Retinal pigment epithelial cell (primary cell): ENCODE data around the gene MYOCD.

Experiments used
- DNase-seq: peaks from one replicate; pipeline ENCODE4 v3.0.0-alpha.2; 2010; ENCODE audit warnings: low read depth
- H3K4me3 ChIP-seq: 2 replicates; pipeline ENCODE4 v1.5.1; 2011; ENCODE audit warnings: mild to moderate bottlenecking, low read length, control low read depth, moderate library complexity
- CTCF ChIP-seq: conservative IDR thresholded peaks from 2 replicates; pipeline ENCODE4 v1.5.1; 2011; ENCODE audit warnings: low read depth, low read length, control low read depth, inconsistent platforms

The MYOCD gene

GRCh38 chr17:12732366-12732765, 66.7 kb downstream of the MYOCD start:
- DNase-seq = no peak
- H3K4me3 ChIP-seq = no peak overlapping the region
- TF ChIP-seq CTCF = no peak

DNA sequence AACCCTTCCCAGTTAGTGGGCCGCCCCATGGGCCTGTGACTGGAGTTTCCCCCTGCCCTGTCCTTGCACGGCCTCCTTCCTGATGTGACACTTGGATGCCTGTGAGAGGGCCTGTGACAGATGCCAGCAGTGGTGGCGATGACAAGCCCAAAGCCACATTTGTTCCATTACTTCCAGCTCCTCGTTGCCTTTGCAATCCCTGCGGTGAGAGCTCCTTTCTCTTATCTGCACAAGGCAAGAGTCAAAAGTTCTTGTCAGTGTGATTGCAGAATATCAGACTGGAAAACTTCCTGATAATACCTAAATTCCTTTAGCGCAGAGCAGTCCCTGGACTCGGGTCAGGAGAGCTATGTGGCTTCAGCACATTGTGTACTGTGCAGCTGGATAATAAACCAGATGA, 69.2 kb downstream of the MYOCD start:
- DNase-seq = no peak
- TF ChIP-seq CTCF = no peak
- no peak overlapping the region for H3K4me3 ChIP-seq

GRCh38 chr17:12735517-12735916, 69.8 kb downstream of the MYOCD start:
- H3K4me3 ChIP-seq = no peak overlapping the region
- no peak for TF ChIP-seq CTCF
- no peak for DNase-seq

- H3K4me3 ChIP-seq = no peak overlapping the region
- TF ChIP-seq CTCF = no peak
- no peak for DNase-seq
Measured at GRCh38 chr17:12736526-12736925, 70.8 kb downstream of the MYOCD start.

GRCh38 chr17:12737740-12738469, 72.2 kb downstream of the MYOCD start:
- TF ChIP-seq CTCF = no peak
- no peak overlapping the region for H3K4me3 ChIP-seq
- DNase-seq = no peak

GRCh38 chr17:12738624-12739023, 72.9 kb downstream of the MYOCD start:
- TF ChIP-seq CTCF = no peak
- no peak overlapping the region for H3K4me3 ChIP-seq
- DNase-seq = no peak

- no peak for TF ChIP-seq CTCF
- no peak overlapping the region for H3K4me3 ChIP-seq
- DNase-seq = no peak
Measured at GRCh38 chr17:12739500-12739899, 73.8 kb downstream of the MYOCD start.
